Measurements from ENCODE around the gene FRA10AC1.

The FRA10AC1 gene, protein sequence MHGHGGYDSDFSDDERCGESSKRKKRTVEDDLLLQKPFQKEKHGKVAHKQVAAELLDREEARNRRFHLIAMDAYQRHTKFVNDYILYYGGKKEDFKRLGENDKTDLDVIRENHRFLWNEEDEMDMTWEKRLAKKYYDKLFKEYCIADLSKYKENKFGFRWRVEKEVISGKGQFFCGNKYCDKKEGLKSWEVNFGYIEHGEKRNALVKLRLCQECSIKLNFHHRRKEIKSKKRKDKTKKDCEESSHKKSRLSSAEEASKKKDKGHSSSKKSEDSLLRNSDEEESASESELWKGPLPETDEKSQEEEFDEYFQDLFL

DNA sequence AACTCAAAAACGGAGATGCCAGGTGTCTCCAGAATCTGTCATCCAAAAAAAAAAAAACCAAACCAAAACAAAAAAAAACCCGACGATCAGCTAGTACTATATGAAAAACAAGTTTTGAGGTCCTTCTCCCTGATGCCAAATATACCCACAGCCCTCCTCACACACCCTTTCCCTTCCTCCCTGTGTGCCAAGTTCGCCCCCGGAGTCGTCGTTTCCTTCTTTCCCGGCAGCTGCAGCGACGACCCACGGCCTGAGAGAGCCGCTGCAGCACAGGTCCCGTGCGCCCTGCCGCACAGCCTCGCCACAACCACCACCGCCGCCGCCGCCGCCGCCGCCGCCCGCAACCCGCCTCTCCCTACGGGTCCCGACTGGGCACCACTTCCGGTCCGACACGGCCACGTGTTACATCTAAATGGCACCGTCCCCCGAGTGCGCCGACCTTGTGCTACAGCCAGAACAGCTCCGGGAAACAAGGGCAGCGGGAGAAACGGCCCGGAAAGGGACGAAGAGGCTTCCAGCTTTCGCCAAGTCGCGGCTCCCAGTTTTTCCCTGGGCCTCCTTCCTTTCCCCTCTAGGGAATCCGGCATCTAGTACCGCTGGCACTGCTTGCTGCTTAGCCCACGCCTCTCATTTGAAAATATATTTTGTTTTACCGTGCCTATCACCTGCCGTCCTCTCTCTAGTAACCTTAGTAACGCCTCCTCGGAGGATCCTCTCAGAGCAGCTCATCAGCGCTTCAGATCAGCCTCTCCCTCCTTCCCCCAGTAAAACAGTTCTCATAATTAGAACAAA lies at the start of gene FRA10AC1:
Gene FRA10AC1, minus strand, starts transcription at position 383 of the 792 bp plus-strand sequence. CDS start 2,486 bp downstream, outside the sequence.
- DNase-seq = peak; percentile 96

DNA sequence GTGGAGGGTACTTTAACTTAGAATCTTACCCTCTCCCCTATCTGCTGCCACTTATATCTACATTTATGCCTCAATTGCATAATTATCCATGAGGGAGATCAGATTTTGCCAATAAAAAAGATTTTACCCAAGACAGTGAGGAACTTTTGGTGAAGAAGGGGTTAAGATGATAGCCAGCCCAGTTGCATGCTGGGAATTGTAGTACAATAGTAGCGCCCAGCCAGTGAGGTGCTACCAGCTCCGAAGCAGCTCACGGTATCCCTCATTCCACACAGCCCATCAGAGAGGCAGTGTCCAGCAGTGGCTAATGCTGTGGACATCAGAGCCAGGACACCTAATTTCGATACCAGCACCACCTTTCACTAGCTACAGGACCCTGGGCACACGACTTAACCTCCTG lies 49.4 kb upstream of the FRA10AC1 start:
- no peak for DNase-seq

- DNase-seq = no peak
These were observed 48.7 kb upstream of the FRA10AC1 start for GRCh38 chr10:93751124-93751523.

DNA sequence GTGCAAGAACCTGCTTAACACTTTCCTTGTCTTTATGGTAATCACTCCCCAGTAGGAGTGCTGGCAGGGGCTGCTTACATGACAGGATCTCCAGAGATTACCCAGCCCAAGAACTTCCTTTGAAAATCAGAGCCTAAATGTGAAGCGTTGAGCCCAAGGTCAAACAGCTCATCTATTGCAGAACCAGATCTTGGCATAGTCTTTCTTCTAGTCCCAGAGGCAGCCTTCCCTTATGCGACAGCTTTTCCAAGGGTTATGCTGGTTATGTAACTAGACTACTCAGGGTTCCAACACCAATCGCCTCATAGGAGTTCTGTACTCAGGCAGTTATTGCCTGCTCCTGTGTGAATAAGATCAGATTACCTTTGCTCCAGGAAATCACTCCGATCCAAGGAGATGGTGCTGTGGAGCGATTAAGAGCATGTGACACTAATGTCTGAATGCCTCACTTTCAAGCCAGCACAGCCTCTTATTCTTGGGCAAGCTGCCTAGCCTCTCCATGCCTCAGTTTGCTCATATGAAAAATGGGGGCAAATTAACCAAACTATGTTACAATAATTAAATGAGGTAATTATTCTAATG lies 46.9 kb upstream of the FRA10AC1 start:
- no peak for DNase-seq

DNA sequence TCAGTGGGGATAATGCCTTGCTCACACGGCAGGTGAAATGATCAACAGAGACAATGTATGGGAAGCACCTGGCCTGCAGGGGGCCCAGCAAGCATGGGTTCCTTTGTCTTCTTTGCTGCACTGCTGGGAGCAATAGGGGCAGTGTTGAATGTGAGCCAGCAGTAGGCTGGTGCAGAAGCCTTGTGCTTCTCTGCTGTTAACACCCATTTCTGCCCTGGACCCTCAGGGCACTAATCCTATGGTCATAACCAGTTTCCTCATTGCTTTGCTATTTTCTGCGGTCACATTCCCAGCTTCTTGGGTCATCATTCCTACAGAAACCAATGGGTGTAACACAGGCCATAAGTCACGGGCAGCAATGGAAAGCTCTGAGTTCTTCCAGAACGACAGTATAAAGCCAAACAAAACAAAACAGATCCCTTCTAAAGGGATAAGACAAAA lies 44.5 kb upstream of the FRA10AC1 start:
- peak; percentile 75 for DNase-seq

DNA sequence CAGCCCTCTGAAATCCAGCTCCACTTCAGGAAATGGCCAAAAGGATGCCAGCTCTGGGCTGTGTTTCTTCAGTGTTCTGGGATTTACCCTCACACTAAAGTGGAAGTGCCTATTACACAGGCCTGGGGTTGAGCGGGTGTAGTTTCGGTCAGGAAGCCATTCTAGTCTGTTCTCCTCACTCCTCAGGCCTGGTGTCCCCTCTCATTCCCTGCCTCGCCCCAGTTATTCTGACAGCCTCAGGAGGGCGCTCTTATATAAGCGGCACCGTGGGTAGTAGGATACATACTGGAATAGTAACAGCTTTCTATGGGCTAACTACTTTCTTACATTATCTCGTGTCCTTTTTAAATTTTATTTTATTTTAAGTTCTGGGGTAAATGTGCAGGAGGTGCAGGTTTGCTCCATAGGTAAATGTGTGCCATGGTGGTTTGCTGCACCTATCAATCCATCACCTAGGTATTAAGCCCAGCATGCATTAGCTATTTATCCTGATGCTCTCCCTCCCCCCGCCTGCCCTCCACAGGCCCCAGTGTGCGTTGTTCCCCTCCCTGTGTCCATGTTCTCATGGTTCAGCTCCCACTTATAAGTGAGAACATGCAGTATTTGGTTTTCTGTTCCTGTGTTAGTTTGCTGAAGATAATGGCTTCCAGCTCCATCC lies 43.1 kb upstream of the FRA10AC1 start:
- DNase-seq = peak; percentile 35

- no peak for DNase-seq
These were observed 40.4 kb upstream of the FRA10AC1 start for GRCh38 chr10:93742633-93743349.

- no peak for DNase-seq
These were observed 39.0 kb upstream of the FRA10AC1 start for GRCh38 chr10:93741367-93741766.

- no peak for DNase-seq
These were observed 23.6 kb upstream of the FRA10AC1 start for GRCh38 chr10:93726024-93726423.

DNA sequence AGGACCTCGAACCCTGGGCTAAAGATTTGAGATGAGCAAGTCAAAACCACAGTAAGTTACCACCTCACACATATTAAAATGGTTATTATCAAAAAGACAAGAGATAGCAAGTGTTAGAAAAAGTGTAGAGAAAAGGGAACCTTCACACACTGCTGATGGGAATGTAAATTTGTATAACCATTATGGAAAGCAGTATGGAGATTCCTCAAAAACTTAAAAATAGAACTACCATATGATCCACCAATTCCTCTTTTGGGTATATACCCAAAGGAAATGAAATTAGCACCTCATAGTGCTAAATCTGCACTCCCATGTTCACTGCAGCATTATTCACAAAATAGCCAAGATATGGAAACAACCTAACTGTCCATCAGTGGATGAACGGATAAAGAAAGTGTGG lies 20.8 kb upstream of the FRA10AC1 start:
- no peak for DNase-seq

DNA sequence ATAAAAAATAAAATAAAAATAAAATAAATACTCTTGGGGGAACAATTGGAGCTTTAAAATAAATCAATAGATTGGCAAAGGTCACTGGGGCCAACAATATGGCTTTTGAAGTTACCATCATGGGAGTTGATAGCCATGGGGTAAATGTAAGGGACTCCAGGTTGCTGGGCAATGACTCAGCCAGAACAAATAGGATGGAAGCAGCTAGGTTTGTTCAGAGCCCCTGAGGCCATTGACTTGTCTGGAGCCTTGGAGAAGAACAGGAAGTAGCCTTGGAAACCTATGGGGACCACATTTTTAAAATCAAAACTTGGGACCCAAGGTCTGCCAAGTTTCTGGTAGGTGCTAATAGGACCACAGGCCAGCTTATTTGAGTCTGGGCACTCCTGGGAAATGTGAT lies 20.2 kb upstream of the FRA10AC1 start:
- DNase-seq = no peak

- no peak for DNase-seq
These were observed 17.5 kb upstream of the FRA10AC1 start for GRCh38 chr10:93719901-93720300.

DNA sequence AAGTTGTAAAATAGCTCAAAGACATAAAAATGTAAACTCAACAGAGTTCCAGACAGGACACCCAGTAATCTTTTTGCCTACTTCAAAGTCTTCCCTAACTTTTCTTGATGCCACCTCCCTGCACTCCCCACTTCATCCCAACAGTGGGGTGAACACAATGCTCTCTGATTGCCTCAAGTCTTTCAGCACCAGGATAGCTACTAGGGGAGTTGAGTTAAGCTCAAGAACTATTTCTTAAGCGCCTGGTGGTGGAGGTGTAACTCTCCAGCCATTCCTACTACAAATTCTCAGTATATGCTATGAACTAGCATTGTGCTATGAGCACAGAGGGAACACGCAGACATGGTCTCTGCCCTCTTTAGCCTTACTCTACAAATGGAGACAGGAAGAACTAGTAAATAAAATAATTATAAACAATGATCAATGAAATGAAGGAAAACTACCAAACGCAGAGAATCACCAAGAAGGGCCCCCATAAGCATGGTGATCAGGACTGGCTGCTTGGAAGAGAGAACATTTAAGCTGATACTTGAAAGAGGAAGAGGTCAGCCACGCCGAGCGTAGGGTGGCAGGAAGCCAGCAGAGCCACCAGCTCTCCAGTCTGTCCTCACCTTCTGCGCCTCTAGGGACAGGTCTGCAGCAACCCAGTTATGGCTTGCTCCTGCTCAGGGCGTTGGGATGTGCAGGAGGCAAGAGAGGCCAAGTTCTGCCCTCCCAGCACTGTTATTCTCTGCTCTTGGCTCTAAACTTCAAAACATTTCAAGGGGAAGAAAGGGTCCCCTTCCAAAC lies 16.7 kb upstream of the FRA10AC1 start:
- DNase-seq = no peak

DNA sequence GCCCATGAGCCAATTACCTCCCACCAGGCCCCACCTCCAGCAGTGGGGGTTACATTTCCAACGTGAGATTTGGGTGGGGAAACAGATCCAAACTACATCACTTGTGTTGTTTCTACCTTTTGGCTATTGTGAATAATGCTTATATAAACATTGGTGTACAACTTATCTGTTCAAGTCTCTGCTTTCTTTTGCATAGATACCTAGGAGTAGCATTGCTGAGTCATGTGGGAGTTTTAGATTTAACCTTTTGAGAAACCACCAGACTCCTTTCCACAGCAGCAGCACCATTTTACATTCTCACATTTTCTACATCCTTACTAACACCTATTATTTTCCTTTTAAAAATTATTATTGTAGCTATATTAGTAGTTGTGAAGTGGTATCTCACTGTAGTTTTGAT lies 14.4 kb upstream of the FRA10AC1 start:
- no peak for DNase-seq

DNA sequence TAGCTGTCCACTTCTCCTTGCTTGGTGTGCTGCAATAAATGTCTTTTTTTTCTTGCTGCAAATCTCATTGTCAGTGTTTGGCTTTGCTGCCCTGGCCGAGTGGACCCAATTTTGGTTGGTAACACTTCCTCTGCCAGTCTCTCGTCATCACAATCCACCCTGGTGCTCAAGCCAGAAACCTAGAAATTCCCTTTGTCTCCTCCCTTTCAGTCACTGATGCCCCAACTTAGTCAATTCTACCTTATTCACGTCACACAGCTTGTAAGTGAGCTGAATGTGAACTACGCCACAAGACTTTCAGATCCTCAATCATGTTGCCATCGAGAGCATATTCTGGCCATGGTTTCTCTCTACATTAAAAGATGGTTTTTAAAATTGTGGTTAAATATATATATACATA lies 13.0 kb upstream of the FRA10AC1 start:
- no peak for DNase-seq

DNA sequence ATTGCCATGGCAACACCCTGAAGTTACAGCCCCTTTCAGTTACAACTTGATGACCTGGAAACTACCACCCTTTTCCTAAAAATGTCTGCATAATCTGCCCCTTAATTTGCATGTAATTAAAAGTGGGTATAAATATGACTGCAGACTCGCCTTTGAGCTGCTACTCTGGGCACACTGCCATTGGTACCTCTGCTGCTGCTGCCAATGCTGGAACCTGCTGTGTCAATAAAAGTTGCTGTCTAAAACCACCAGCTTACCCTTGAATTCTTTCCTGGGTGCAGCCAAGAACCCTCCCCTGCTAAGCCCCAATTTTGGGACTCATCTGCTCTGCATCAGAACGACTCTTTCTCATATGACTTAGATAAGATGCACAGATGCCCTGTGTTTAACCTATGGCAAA lies 10.2 kb upstream of the FRA10AC1 start:
- no peak for DNase-seq

- no peak for DNase-seq
These were observed 9.5 kb upstream of the FRA10AC1 start for GRCh38 chr10:93711891-93712290.

DNA sequence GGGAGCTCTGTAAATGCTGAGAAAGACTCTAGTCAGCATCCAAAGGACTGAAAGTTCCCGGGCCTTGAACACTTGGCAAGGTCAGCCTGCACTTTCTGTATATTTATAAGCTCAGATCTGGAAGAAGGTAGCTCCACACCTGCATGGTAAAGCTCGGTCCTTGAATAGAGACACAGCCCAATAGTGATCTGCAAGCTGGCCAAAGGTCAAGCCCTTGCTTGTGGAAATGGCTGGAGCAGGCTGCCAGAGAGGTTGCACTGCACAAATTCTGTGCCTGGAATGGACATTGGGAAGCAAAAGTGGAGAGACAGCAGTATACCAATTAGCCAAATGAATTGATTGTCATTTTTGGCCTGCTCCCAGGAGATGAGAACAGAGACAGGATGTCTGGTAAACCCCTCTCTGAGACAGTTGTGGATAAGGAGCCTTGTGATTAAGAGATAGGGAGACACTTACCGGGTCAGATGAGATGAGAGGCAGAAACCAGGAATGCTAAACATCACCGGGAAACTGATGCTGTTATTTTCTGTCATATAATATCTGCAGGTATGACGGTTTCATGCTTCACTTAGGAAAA lies 8.0 kb upstream of the FRA10AC1 start:
- DNase-seq = no peak

DNA sequence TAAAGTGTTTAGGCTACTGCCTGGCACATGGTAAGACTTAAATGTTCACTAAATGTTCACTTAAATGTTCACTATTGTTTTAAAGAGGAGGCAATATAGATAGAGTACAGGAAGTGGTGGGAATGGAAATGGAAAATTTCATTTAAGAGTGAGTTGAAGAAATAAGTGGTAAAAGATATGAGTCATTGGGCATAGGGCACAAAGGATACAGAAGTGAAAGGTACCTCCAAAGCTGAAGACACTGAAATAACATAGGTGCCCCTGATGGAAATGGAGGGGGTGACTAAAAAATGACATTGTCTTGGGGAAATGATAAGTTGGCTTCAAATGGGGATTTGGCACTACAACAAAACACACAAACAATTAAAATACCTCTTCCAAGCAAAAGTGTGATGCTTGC lies 5.2 kb upstream of the FRA10AC1 start:
- DNase-seq = no peak

DNA sequence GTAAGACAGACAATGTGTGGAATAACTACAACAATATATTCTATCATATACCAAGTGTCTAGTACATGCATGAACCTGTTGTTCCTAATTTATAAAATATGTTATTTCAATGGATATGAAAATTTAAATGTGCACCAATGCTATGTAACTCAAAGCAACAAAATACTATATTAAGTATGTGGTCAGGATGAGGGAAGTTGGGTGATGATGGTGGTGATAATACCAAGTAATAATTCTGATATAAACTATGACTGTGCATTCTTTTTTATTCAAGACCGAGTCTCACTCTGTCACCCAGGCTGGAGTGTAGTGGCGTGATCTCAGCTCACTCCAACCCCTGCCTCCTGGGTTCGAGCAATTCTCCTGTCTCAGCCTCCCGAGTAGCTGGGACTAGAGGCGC lies 2.1 kb upstream of the FRA10AC1 start:
- no peak for DNase-seq

DNA sequence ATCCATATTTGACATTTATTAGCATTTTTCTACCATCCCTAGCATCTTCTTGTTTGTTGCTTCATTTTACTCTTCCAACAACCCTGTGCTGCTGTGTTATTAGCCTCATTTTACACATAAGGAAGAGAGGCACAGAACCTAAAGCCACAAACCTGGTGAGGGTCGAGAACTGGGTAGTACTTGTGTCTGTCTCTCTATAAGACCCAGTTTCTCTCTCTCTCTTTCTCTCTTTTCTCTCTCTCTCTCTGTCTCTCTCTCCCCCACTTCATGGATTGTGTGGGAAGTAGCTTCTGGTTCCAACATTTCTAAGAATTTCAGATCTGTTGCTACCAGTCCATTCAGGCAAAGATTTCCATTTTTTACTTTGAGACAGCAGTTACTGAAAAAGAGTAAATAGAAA lies 1.4 kb upstream of the FRA10AC1 start:
- DNase-seq = no peak

GRCh38 chr10:93703066-93703465 lies 674 bp upstream of the FRA10AC1 start:
- no peak for DNase-seq

Data from femur (tissue), 1 donor.